Neural cell (in vitro differentiated cells): ENCODE results near the gene PGLYRP4. TPM values are rescaled to one million over a fixed set of nuclear protein-coding genes. Genes with fewer than 3 reads are reported as not detected.

Experiments used
- H2AFZ ChIP-seq: fragments of 200-600, 300-800 bp; sonication (generic), shearing (Covaris generic); 2 replicates; pipeline ENCODE4 v1.6.0; 2014; ENCODE audit warnings: low read depth, mild to moderate bottlenecking, antibody characterized with exemption, low read length, moderate library complexity
- H3F3A ChIP-seq: fragments of 200-600 bp; shearing (Covaris generic); 2 replicates; pipeline ENCODE4 v1.6.1; 2016; ENCODE audit warnings: mild to moderate bottlenecking, moderate library complexity, mixed read lengths, antibody characterized with exemption, low read length; ENCODE audit not compliant: insufficient read depth, poor library complexity, severe bottlenecking
- H3K27ac ChIP-seq: fragments of 200-600, 300-800 bp; sonication (generic), shearing (Covaris generic); 2 replicates; pipeline ENCODE4 v1.5.1; 2014; ENCODE audit warnings: mild to moderate bottlenecking, low read length, moderate library complexity
- H3K27me3 ChIP-seq: fragments of 300-800, 200-600 bp; sonication (generic), shearing (Covaris generic); 2 replicates; pipeline ENCODE4 v1.6.0; 2014; ENCODE audit warnings: mild to moderate bottlenecking, low read depth, low read length, moderate library complexity; ENCODE audit not compliant: insufficient read depth
- H3K36me3 ChIP-seq: fragments of 300-800, 200-600 bp; sonication (generic), shearing (Covaris generic); 2 replicates; pipeline ENCODE4 v1.5.1; 2014; ENCODE audit warnings: mild to moderate bottlenecking, antibody characterized with exemption, low read length, moderate library complexity; ENCODE audit not compliant: insufficient read depth
- H3K4me2 ChIP-seq: fragments of 300-800, 200-600 bp; sonication (generic), shearing (Covaris generic); 2 replicates; pipeline ENCODE4 v1.6.0; 2014; ENCODE audit warnings: mild to moderate bottlenecking, low read length
- H3K4me3 ChIP-seq: fragments of 300-800, 200-600 bp; sonication (generic), shearing (Covaris generic); 2 replicates; pipeline ENCODE4 v1.5.1; 2014; ENCODE audit warnings: mild to moderate bottlenecking, low read length, moderate library complexity
- H3K79me2 ChIP-seq: fragments of 200-600 bp; shearing (Covaris generic); replicated peaks from 2 replicates; pipeline ENCODE4 v1.6.0; 2014; ENCODE audit warnings: mild to moderate bottlenecking, low read length, moderate library complexity; ENCODE audit not compliant: insufficient read depth
- H3K9ac ChIP-seq: fragments of 300-800, 200-600 bp; sonication (generic), shearing (Covaris generic); 2 replicates; pipeline ENCODE4 v1.6.1; 2016; ENCODE audit warnings: mild to moderate bottlenecking, low read length, mixed read lengths
- H3K9me2 ChIP-seq: fragments of 200-600 bp; shearing (Covaris generic); 2 replicates; pipeline ENCODE4 v1.6.1; 2016; ENCODE audit warnings: mild to moderate bottlenecking, low read length, mixed read lengths; ENCODE audit not compliant: insufficient read depth
- H3K9me3 ChIP-seq: fragments of 200-600, 300-800 bp; sonication (generic), shearing (Covaris generic); 2 replicates; pipeline ENCODE4 v1.6.1; 2016; ENCODE audit warnings: mild to moderate bottlenecking, mixed run types, low read length, moderate library complexity, mixed read lengths
- H4K20me1 ChIP-seq: fragments of 200-600 bp; shearing (Covaris generic); 2 replicates; pipeline ENCODE4 v1.6.1; 2016; ENCODE audit warnings: mild to moderate bottlenecking, mixed run types; ENCODE audit not compliant: insufficient read depth
- EP300 ChIP-seq: fragments of 450-650 bp; conservative IDR thresholded peaks from 2 replicates; pipeline ENCODE4 v1.6.1; 2014; ENCODE audit warnings: antibody characterized with exemption, mild to moderate bottlenecking, moderate library complexity; ENCODE audit not compliant: poor library complexity, severe bottlenecking
- EZH2 ChIP-seq: fragments of 200-600, 300-800 bp; shearing (Covaris generic), sonication (generic); IDR thresholded peaks from 2 replicates; pipeline ENCODE4 v1.6.1; 2014; ENCODE audit warnings: antibody characterized with exemption, low read length, borderline replicate concordance, mild to moderate bottlenecking; ENCODE audit not compliant: insufficient read depth, poor library complexity, severe bottlenecking
- MXI1 ChIP-seq: fragments of 450-650 bp; conservative IDR thresholded peaks from 2 replicates; pipeline ENCODE4 v1.6.1; 2014; ENCODE audit warnings: antibody characterized with exemption, mild to moderate bottlenecking; ENCODE audit not compliant: poor library complexity, severe bottlenecking
- POLR2AphosphoS5 ChIP-seq: IDR thresholded peaks from 2 replicates; pipeline ENCODE4 v1.6.1; 2012
- RAD21 ChIP-seq: fragments of 450-650 bp; conservative IDR thresholded peaks from 2 replicates; pipeline ENCODE4 v1.6.1; 2014; ENCODE audit warnings: antibody characterized with exemption, mild to moderate bottlenecking, moderate library complexity
- SMC3 ChIP-seq: fragments of 450-650 bp; conservative IDR thresholded peaks from 2 replicates; pipeline ENCODE4 v1.6.1; 2014; ENCODE audit warnings: antibody characterized with exemption, mild to moderate bottlenecking, moderate library complexity; ENCODE audit not compliant: poor library complexity
- TAF1 ChIP-seq: IDR thresholded peaks from 2 replicates; pipeline ENCODE4 v1.6.1; 2012; ENCODE audit warnings: low read depth
- polyA plus RNA-seq: library from polyadenylated mRNA; depleted of rRNA; stranded (reverse); fragments of >200 nt; gene quantifications from 2 replicates; pipeline ENCODE4 v1.2.3, GENCODE V29; 2014
- TF ChIP-seq, protein P1 (sequence below): IDR thresholded peaks from 2 replicates; pipeline ENCODE4 v1.6.1; 2012; ENCODE audit warnings: borderline replicate concordance
- TF ChIP-seq, protein P2 (sequence below): fragments of 450-650 bp; IDR thresholded peaks from 2 replicates; pipeline ENCODE4 v1.5.1; 2014; ENCODE audit warnings: antibody characterized with exemption, mild to moderate bottlenecking, moderate library complexity; ENCODE audit not compliant: poor library complexity, severe bottlenecking

PGLYRP4 gene
- polyA plus RNA-seq, 1 donor from 2014 or later, result not detected

DNA sequence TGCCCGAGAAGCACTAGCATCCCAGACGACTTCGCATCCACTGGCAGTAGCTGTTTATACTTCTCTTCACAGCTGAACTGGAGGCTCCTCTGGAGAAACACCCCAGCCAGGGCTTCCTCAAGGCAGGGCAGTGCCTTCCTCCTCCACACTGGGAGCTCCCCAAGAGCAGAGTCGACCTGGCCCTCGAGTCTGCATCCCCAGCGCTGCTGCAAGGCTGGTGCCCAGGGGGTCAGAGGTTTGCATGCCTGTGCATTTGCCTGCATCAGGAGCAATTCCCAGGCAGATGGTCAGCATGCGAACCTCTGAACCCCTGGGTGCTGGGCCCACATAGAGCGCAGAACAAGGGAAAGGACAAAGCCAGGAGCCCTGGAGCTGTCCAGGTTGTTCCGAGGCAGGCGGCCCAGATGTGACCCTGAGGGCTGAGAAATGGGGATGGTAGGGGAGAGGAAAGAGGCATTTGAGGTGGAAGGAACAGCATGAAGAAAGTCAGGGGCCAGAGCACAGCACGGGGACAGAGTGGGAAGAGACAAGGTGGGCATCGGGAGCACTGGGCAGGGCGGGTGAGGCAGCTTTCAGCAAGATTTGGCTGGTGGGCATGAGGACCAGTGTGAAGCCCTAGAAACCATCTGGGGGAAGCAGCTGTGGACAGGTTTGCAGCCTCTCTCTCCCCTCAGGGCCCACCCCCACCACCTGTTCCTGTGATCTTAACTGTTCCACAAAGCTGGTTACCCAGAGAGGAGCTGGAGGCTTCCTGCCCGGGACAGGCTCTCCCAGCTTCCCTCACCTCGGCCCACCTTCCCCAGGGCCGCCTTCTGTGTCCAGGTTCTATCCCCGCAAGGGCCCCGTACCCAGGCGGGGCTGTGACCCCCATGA, 48.6 kb upstream of the PGLYRP4 start:
- Histone ChIP-seq H3K9me3 (no peaks in the 10 kb centered on the region), H3K27ac (no peak overlapping the region), H3K27me3 (no peaks in the 10 kb centered on the region), H3K9ac (no peak overlapping the region), H3K9me2 (no peaks in the 10 kb centered on the region), H4K20me1 (no peaks in the 10 kb centered on the region), H2AFZ (no peak overlapping the region), H3K4me3 (no peak overlapping the region), H3K4me2 (no peak overlapping the region), H3K79me2 (no peaks in the 10 kb centered on the region), H3F3A (no peaks in the 10 kb centered on the region), H3K36me3 (no peaks in the 10 kb centered on the region)
- TF ChIP-seq, protein P1, sequence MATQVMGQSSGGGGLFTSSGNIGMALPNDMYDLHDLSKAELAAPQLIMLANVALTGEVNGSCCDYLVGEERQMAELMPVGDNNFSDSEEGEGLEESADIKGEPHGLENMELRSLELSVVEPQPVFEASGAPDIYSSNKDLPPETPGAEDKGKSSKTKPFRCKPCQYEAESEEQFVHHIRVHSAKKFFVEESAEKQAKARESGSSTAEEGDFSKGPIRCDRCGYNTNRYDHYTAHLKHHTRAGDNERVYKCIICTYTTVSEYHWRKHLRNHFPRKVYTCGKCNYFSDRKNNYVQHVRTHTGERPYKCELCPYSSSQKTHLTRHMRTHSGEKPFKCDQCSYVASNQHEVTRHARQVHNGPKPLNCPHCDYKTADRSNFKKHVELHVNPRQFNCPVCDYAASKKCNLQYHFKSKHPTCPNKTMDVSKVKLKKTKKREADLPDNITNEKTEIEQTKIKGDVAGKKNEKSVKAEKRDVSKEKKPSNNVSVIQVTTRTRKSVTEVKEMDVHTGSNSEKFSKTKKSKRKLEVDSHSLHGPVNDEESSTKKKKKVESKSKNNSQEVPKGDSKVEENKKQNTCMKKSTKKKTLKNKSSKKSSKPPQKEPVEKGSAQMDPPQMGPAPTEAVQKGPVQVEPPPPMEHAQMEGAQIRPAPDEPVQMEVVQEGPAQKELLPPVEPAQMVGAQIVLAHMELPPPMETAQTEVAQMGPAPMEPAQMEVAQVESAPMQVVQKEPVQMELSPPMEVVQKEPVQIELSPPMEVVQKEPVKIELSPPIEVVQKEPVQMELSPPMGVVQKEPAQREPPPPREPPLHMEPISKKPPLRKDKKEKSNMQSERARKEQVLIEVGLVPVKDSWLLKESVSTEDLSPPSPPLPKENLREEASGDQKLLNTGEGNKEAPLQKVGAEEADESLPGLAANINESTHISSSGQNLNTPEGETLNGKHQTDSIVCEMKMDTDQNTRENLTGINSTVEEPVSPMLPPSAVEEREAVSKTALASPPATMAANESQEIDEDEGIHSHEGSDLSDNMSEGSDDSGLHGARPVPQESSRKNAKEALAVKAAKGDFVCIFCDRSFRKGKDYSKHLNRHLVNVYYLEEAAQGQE, result no peak
- TF ChIP-seq MXI1 (no peak), EP300 (no peak), RAD21 (no peak), EZH2 (no peak), TAF1 (no peak), SMC3 (no peak), POLR2AphosphoS5 (no peak)
- TF ChIP-seq, protein P2, sequence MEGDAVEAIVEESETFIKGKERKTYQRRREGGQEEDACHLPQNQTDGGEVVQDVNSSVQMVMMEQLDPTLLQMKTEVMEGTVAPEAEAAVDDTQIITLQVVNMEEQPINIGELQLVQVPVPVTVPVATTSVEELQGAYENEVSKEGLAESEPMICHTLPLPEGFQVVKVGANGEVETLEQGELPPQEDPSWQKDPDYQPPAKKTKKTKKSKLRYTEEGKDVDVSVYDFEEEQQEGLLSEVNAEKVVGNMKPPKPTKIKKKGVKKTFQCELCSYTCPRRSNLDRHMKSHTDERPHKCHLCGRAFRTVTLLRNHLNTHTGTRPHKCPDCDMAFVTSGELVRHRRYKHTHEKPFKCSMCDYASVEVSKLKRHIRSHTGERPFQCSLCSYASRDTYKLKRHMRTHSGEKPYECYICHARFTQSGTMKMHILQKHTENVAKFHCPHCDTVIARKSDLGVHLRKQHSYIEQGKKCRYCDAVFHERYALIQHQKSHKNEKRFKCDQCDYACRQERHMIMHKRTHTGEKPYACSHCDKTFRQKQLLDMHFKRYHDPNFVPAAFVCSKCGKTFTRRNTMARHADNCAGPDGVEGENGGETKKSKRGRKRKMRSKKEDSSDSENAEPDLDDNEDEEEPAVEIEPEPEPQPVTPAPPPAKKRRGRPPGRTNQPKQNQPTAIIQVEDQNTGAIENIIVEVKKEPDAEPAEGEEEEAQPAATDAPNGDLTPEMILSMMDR, result no peak

DNA sequence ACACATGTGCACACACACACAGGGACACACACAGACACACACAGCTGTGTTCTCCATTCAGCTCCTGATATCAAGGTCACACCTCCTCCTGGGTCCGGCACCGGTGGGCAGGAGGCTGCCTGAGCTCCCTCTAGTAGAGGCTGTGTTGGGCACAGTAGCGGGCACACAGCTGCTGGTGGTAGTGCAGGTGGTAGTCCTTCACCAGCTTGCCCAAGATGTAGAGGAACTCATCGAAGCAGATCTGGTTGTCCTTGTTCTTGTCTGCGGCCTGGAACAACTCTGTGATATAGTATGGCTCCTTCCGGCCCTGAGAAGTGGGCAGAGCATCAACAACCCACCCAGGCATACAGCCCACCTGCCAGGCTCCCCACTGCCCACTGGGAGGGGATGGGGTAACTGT, 47.8 kb upstream of the PGLYRP4 start:
- H2AFZ ChIP-seq, result no peak overlapping the region
- H3K4me2 ChIP-seq, result no peak overlapping the region
- H3K36me3 ChIP-seq, result no peaks in the 10 kb centered on the region
- H3K27me3 ChIP-seq, result no peaks in the 10 kb centered on the region
- no peaks in the 10 kb centered on the region for H3K79me2 ChIP-seq
- no peaks in the 10 kb centered on the region for H3K9me2 ChIP-seq
- no peak overlapping the region for H3K9ac ChIP-seq
- TF ChIP-seq POLR2AphosphoS5, result no peak
- no peak for TF ChIP-seq EP300
- TF ChIP-seq SMC3, result no peak
- TF ChIP-seq, protein P1, result no peak
- no peak for TF ChIP-seq EZH2
- TF ChIP-seq RAD21, result no peak
- TF ChIP-seq MXI1, result no peak
- TF ChIP-seq, protein P2, result no peak
- TF ChIP-seq TAF1, result no peak
- no peak overlapping the region for H3K27ac ChIP-seq
- no peaks in the 10 kb centered on the region for H4K20me1 ChIP-seq
- no peaks in the 10 kb centered on the region for H3F3A ChIP-seq
- H3K9me3 ChIP-seq, result no peaks in the 10 kb centered on the region
- H3K4me3 ChIP-seq, result no peak overlapping the region
